Nephron progenitor cell (in vitro differentiated cells): ENCODE results near the gene SFTPB.
"Not testable (repeated sequence)": the region's sequence is repeated elsewhere in the genome, so short reads cannot be mapped to it uniquely, and the experiment has no call there.

Experiments used
- DNase-seq: peaks from one replicate; pipeline ENCODE4 v3.0.0; 2021
- H3K27ac Mint-ChIP-seq: 2 replicates; pipeline ENCODE4 v1.8.0; 2021; ENCODE audit warnings: mild to moderate bottlenecking, moderate library complexity, mixed read lengths
- H3K27me3 Mint-ChIP-seq: 2 replicates; pipeline ENCODE4 v1.8.0; 2021; ENCODE audit warnings: mild to moderate bottlenecking, low read depth, mixed read lengths; ENCODE audit not compliant: poor library complexity
- H3K36me3 Mint-ChIP-seq: 2 replicates; pipeline ENCODE4 v1.8.0; 2021; ENCODE audit warnings: low read depth, mixed read lengths
- H3K4me1 Mint-ChIP-seq: 2 replicates; pipeline ENCODE4 v1.8.0; 2021; ENCODE audit warnings: mixed read lengths
- H3K4me3 Mint-ChIP-seq: 2 replicates; pipeline ENCODE4 v1.8.0; 2021; ENCODE audit warnings: mild to moderate bottlenecking, moderate library complexity, mixed read lengths
- H3K9me3 Mint-ChIP-seq: 2 replicates; pipeline ENCODE4 v1.8.0; 2021; ENCODE audit warnings: mild to moderate bottlenecking, moderate library complexity, mixed read lengths
- TF ChIP-seq, protein P1 (sequence below): fragments of 200-600 bp; sonication (generic); IDR thresholded peaks from 2 replicates; pipeline ENCODE4 v1.5.0; 2021; ENCODE audit warnings: antibody characterized with exemption

Gene SFTPB

DNA sequence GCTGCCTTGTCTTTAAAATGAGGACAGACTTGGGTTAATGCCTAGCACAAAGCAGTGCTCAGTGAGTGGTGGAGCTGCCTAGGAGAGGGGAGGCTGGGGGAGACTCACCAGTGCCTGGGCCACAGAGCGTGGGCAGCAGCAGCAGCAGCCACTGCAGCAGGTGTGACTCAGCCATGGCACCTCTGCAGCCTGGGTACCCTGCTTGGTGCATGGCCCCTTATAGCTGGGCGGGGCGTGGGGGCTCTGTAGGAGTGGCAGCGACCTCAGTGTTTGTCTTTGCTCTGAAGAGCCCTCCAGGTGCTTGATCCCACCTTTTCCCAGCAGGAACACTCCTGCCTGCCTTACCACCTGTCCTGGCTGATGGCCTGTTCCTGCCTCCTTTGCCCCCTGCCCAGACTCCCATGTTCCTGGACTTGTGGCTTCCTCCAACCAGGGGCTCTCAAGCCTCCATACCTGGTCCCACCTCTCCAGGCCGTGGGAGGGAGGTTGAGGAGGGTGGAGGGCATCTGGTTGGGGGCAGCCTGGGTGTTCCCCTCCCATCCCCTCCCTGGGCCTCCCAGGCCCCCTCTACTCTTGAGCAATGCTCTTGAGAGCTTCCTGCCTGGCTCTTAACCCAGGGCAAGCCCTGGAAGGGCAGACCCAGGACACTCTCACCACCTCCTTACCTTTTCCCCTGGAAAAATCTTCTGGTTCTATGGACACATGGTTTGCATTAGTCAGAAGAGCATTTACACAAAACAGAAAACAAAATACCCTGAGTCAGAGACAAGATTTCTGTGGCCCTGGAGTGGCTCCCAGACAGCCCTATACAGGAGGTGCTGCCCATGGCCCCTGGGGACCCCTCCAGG, at the start of gene SFTPB:
Gene SFTPB, minus strand, starts transcription at position 191 of the 848 bp plus-strand sequence. Its CDS starts 16 bp downstream, at position 175.
- peaks cover 7% of the 10 kb centered on the region for H3K27me3 Mint-ChIP-seq
- no peaks in the 10 kb centered on the region for H3K36me3 Mint-ChIP-seq
- H3K9me3 Mint-ChIP-seq, result no peaks in the 10 kb centered on the region
- DNase-seq, result no peak
- peaks cover 12% of the 10 kb centered on the region for H3K4me1 Mint-ChIP-seq
- TF ChIP-seq, protein P1, sequence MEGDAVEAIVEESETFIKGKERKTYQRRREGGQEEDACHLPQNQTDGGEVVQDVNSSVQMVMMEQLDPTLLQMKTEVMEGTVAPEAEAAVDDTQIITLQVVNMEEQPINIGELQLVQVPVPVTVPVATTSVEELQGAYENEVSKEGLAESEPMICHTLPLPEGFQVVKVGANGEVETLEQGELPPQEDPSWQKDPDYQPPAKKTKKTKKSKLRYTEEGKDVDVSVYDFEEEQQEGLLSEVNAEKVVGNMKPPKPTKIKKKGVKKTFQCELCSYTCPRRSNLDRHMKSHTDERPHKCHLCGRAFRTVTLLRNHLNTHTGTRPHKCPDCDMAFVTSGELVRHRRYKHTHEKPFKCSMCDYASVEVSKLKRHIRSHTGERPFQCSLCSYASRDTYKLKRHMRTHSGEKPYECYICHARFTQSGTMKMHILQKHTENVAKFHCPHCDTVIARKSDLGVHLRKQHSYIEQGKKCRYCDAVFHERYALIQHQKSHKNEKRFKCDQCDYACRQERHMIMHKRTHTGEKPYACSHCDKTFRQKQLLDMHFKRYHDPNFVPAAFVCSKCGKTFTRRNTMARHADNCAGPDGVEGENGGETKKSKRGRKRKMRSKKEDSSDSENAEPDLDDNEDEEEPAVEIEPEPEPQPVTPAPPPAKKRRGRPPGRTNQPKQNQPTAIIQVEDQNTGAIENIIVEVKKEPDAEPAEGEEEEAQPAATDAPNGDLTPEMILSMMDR, result no peak
- H3K27ac Mint-ChIP-seq, result no peak within 1 kb of the TSS
- no peak within 1 kb of the TSS for H3K4me3 Mint-ChIP-seq

DNA sequence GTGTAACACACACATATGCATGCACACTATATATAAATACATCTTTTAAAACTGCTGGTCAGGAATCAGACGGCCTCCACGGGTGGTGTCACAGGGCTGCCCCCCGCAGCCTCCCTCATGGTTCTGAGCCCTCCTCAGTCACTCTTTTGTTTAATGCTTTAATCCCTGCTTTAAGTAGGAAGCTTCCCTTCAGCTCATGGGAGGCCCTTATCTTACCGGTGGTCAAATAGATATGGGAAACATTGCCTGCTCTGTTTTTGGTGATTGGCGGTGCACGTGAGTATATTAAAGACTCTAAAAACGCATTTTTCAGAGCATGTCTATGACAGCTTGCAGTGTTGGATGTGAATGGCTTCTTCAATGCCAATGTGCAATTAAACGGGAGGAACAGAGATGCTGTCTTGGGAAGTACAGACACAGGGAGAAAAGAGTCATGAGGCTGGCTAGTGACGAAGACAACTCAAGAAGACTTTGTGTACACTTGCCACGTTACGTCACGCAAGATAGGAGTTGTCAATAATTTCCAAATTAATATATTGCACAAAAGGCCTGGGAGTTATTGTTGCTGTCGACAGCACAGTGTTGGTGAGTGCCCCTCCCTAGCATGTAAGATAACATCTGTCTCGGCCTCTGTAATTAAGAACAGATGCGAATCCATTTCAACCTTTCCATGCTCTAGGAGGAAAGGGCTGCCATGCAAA, 49.5 kb upstream of the SFTPB start:
- no peak for DNase-seq

DNA sequence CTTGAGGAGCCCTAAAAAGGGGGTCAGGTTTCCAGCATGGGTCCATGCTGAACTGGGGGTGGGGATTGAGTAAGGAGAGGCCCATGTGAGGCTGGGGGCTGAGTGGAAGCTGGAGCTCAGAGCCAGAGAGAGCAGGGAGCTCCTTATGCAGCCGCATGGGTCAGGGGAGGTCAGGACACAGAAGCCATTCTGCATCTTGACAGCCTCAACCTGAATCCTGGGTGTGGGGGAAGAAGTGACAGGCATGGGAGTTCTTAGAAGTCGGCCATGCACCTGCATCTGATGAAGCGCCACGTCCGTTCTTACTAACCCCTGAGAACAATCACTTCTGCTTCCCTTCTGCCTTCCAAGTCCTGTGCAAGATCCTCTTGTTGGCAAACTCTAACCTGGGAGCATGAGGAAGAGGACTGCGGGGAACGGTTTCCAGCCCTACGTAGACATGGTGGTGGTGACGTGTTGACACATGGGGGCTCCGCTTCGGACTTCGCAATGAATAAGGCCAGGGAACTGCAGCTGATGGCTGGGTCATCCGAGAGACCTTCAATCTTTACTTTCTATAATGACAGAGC, 48.4 kb upstream of the SFTPB start:
- Mint-ChIP-seq H3K9me3 (peaks cover 11% of the 10 kb centered on the region), H3K27ac (peak overlapping the region; percentile 47), H3K27me3 (peaks cover 15% of the 10 kb centered on the region), H3K36me3 (no peaks in the 10 kb centered on the region), H3K4me1 (peaks cover 20% of the 10 kb centered on the region), H3K4me3 (no peak overlapping the region)
- no peak for DNase-seq
- TF ChIP-seq, protein P1, result no peak

More for the DNA sequence above, 49.5 kb upstream of the SFTPB start:
- no peak overlapping the region for H3K27ac Mint-ChIP-seq
- H3K27me3 Mint-ChIP-seq, result peaks cover 19% of the 10 kb centered on the region
- no peaks in the 10 kb centered on the region for H3K36me3 Mint-ChIP-seq
- TF ChIP-seq, protein P1, result no peak
- no peak overlapping the region for H3K4me3 Mint-ChIP-seq
- H3K9me3 Mint-ChIP-seq, result peaks cover 11% of the 10 kb centered on the region
- H3K4me1 Mint-ChIP-seq, result peaks cover 18% of the 10 kb centered on the region

DNA sequence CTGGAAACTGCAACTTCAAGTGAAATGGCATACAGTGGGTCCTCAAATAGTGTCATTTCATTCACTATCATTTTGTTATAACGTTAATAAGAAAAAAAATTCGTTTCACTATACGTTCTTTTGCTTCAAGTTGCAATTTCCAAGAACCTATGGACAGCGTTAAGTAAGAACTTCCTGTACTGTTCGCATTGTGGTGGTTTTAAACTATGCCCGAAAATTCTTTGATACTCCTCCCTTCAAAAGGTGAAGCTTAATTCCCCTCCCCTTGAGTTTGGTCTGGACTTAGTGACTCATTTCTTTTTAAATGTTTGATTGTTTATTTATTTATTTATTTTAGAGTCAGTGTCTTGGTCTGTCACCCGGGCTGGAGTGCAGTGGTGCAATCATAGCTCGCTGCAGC, 46.8 kb upstream of the SFTPB start:
- peaks cover 10% of the 10 kb centered on the region for H3K27me3 Mint-ChIP-seq
- no peak for DNase-seq
- no peak overlapping the region for H3K27ac Mint-ChIP-seq
- TF ChIP-seq, protein P1, result no peak
- no peak overlapping the region for H3K4me3 Mint-ChIP-seq
- H3K4me1 Mint-ChIP-seq, result peaks cover 31% of the 10 kb centered on the region
- no peaks in the 10 kb centered on the region for H3K9me3 Mint-ChIP-seq
- H3K36me3 Mint-ChIP-seq, result no peaks in the 10 kb centered on the region

DNA sequence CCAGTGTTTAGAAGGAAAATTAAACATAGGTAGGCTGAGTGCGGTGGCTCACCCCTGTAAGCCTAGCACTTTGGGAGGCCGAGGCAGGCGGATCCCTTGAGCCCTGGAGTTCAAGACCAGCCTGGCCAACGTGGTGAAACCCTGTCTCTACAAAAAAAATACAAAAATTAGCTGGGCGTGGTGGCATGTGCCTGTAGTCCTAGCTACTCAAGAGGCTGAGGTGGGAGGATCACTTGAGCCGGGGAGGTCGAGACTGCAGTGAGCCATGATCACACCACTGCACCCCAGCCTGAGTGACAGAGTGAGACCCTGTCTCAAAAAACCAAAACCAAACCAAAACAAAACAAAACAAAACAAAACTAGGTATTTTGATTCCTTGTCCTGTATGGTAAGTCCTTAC, 46.4 kb upstream of the SFTPB start:
- H3K4me3 Mint-ChIP-seq, H3K27me3 Mint-ChIP-seq, H3K36me3 Mint-ChIP-seq, H3K27ac Mint-ChIP-seq, DNase-seq, H3K9me3 Mint-ChIP-seq: not testable (repeated sequence)
- peaks cover 31% of the 10 kb centered on the region for H3K4me1 Mint-ChIP-seq

DNA sequence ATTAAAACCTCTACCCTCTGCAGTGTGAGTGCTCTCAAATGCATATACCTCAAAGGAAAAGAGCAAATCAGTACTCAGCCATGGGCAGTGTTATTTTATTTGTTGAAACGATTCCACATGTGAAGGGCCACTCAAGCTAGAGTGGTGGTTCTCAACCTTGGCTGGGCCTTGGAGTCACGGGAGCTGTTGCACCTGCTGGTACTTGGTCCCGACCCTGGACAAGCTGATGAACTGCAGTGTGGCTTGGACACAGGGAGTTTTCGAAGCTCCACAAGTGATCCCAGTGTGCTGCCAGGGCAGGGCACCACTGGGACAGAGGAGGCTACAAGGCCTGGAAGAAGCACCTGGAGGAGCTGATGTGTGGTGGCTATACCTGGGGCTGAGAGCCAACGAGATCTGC, 45.8 kb upstream of the SFTPB start:
- H3K4me3 Mint-ChIP-seq, result no peak overlapping the region
- H3K27me3 Mint-ChIP-seq, result peaks cover 11% of the 10 kb centered on the region
- no peaks in the 10 kb centered on the region for H3K36me3 Mint-ChIP-seq
- no peak overlapping the region for H3K27ac Mint-ChIP-seq
- H3K9me3 Mint-ChIP-seq, result no peaks in the 10 kb centered on the region
- H3K4me1 Mint-ChIP-seq, result peaks cover 31% of the 10 kb centered on the region
- DNase-seq, result no peak
- TF ChIP-seq, protein P1, result no peak
